GM21825 (cell line): ENCODE measurements around the gene OR4D2.

Experiments used
- ATAC-seq: cut with Tn5 transposase; IDR thresholded peaks from one replicate; pipeline ENCODE4 v1.9.1; 2021; ENCODE audit warnings: mild to moderate bottlenecking, moderate library complexity; ENCODE audit not compliant: unreplicated experiment

The OR4D2 gene

DNA sequence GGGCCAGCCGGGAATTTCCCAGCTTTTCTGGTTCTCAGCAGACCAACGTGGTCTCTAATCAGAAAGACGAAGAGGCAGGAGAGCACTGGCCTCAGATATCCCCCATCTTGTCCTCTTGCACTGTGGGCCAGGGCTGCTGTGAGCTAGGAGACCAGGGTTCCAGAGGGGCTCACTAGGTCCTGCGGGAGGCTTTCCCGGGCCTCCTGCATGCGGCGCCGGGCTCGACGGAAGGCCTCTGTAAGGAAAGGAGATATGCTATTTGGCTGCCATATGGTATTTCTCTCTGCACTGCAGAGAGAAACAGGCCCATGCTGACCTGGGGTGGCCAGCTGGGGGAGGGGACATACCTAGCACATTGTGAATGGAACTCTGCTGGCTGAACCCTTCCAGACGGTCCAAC lies 39.2 kb downstream of the OR4D2 start:
- ATAC-seq: no peak

DNA sequence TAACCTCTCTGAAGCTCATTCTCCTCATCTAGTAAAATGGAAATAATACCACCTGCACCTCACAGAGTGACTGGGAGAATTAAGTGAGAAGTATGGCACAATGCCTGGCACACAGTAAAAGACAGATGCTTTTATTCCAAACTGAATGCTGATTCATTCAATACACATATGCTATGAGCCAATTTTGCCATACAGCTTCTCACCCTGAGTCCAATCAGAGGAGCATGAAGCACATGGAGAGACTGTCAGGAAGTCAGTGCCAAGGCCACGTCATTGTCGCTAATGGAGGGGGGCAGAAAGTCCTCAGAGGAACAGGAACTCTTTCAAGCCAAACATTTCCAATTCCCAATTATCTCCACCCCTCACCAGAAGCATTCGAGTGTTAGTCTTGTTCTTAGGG lies 40.7 kb downstream of the OR4D2 start:
- no peak for ATAC-seq

DNA sequence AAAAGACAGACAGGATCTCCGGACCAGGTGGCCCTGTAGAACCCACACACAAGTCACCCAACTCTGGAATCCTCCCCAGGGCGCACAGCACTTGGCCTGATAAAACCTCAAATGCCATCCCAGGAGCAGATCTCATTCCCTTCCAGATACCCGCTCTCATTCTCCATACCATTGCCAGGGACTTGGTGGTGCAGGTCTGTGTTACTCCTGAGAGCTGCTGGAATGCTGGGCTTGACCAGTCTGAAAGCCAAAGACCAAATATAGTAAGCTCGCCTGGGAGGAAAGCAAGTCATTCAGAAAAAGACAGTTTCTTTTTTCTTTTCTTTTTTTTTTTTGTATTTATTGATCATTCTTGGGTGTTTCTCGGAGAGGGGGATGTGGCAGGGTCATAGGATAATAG lies 41.6 kb downstream of the OR4D2 start:
- no peak for ATAC-seq

DNA sequence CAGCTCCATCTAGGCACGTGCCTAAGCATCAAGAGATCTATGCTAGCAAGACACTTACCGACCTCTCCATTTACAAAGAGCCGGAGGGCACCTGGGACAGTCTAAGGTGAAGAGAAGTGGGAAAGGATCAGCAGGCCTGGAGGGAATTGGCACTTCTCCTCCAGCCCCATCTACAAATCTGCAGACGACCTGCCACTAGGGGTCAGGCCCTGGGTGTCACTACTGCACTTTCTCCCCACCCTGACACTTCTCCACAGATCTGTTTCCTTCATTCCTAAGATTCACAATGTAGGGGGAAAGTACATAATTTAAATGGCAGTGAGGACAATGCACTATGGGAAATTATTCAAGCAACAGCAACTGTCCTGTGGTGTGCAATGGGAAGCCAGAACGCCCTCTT lies 44.1 kb downstream of the OR4D2 start:
- ATAC-seq: no peak

DNA sequence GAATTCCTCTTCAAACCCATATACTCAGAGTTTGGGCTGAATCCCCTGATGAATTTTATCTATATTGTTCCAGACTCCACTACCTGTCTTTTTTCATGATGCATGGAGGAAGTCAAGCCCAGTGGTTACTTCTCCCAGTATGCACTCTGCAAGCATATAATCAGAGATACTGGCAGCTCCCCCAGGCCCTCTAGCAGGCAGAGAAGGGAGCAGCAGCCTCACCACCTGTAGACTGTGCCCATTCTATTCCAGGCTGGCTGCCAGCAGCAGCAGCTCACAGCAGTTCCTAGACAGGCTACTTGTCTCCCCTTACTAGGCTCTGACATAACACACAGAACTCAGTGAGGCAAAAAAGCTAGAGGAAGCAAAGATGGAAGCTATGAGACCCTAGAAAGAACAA lies 48.9 kb downstream of the OR4D2 start:
- ATAC-seq: no peak

DNA sequence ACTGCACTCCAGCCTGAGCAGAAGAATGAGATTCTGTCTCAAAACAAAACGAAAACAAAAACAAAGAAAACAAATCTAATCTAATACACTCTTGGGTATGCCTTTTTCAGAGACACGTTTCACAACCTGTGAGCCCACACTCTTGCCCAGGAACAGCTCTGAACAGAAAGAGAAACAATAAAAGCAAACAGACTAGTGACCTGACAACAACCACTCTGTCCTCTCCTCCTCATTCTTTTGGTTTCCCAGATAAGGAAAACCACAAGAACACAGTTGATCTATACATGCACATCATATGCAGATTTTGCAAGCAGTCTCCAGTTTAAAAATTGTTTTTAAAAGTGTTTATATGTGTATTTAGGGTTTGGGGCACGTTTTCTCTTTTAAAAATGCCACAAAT lies 51.0 kb downstream of the OR4D2 start:
- ATAC-seq: no peak

DNA sequence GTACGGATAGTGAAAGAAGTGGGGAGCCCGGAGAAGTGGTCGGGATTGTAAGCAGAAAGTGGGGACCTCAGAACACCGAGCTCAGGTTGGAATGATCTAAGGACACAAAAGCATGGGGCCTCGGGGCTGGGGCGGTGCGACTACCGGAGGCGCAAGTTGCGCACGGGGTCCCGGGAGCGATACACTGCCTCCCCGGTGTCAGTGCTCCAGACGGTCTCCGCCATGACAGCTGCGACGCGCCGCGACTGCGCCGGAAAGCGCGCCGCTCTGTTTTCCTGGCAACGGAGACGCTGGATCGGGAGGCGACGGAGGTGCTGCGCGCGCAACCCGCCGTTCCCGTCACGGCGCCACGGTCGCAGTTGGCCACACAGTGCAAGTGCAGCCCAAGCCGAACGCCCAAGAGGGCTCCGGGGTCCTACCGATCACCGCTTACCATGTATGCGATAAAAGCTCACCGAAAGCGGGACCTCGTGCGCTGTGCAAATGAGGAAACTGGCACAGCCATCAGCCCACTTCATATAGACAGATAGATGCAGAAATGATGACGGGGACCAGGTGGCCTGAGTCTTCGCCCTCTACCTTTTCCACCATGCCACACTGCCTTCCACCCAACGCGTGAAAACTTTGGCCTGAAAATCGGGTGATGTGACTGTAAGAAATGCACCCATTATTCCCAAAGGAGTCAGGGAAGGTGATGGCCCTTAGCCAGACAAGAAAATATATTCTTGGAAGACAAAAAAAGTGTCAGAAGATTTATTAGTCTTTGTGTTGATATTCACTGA lies 52.4 kb downstream of the OR4D2 start, which contains the start of gene MKS1:
Gene MKS1 (minus strand): TSS at position 249 of the 782 bp plus-strand sequence. CDS start 25 bp downstream, at position 224.
- ATAC-seq: peak; percentile 95

DNA sequence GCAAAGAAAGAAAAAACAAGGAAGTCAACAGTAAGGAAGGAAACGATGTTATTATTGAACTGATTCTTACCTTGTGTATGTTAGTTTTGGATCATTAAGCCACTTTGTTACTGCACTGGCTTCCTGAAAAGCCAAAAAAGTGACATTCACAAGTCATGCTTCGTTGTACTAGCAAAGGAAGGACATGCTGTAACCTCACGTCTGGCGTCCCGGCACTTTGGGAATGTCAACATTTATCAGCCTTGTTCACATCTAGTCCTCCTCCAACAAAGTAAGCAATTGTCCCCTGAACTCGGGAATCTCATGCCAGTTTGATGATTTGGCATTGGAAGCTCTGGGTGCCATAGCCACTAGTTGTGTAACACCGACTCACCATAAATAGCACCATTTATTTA lies 53.0 kb downstream of the OR4D2 start:
- no peak for ATAC-seq
